ENCODE data around the gene DOCK4. TPM values are rescaled to one million over a fixed set of nuclear protein-coding genes. Genes with fewer than 3 reads are reported as not detected.

The DOCK4 gene
- total and polyA plus RNA-seq, 7 donors, result 3.0 to 28.5 (median 14.1) TPM

DNA sequence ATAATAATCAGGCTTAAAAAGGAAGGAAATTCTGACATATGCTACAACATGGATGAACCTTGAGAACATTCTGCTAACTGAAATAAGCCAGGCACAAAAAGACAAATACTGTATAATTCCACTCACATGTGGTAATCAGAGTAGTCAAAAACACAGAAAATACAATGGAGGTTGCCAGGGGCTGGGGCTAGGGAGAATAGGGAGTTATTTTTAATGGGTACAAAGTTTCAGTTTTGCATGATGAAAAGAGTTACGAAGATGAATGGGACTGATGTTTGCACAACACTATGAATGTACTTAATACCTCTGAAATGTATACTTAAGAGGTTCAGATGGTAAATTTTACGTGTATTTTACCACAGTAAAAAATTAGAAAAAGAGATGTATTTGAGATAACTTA lies 145.6 kb downstream of the DOCK4 start:
- Histone ChIP-seq H3K4me1 (peaks cover 0 to 17% (median 9%) of the 10 kb centered on the region in 4 donors), H3K27ac (no peak overlapping the region), H3K4me3 (no peak overlapping the region), H3K27me3 (no peaks in the 10 kb centered on the region), H3K36me3 (no peaks in the 10 kb centered on the region), H3K9me3 (no peaks in the 10 kb centered on the region)
- no peak for DNase-seq
- TF ChIP-seq POLR2AphosphoS5 (IDR thresholded peaks at IDR 0.05) (no peak), POLR2A (IDR thresholded peaks at IDR 0.05) (no peak), EP300 (IDR thresholded peaks at IDR 0.05) (no peak)
- TF ChIP-seq, protein P1, sequence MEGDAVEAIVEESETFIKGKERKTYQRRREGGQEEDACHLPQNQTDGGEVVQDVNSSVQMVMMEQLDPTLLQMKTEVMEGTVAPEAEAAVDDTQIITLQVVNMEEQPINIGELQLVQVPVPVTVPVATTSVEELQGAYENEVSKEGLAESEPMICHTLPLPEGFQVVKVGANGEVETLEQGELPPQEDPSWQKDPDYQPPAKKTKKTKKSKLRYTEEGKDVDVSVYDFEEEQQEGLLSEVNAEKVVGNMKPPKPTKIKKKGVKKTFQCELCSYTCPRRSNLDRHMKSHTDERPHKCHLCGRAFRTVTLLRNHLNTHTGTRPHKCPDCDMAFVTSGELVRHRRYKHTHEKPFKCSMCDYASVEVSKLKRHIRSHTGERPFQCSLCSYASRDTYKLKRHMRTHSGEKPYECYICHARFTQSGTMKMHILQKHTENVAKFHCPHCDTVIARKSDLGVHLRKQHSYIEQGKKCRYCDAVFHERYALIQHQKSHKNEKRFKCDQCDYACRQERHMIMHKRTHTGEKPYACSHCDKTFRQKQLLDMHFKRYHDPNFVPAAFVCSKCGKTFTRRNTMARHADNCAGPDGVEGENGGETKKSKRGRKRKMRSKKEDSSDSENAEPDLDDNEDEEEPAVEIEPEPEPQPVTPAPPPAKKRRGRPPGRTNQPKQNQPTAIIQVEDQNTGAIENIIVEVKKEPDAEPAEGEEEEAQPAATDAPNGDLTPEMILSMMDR (IDR thresholded peaks at IDR 0.05), result no peak
- intact Hi-C loops (cut with DNase I), result no loop called here
- 77 to 81% methylated on average over 2 of the region's 2 CpGs for WGBS, 2 donors

DNA sequence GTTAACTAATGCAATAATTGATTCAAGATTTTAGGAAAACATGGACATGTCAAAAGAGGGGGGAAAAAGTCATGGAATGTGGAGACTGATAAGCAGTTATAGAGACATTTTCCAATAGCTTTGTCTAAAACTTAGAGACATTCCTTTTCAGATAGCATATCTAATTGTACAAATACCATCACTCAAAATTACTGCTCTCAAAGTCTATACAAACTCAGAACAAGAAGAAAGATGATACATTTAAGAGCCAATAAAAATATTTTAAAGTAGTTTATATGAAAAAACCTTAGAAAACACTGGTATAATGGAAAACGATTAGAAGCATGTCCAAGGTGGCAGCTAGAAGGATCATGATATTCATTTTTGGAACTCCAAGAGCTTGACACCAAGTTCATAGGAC lies 146.5 kb downstream of the DOCK4 start:
- WGBS, 2 donors, result 84 to 94% methylated on average over 1 of the region's 1 CpG
- intact Hi-C loops (cut with DNase I), result no loop called here
- Histone ChIP-seq H3K4me1 (peaks cover 0 to 17% (median 9%) of the 10 kb centered on the region in 4 donors), H3K4me3 (no peak overlapping the region), H3K36me3 (no peaks in the 10 kb centered on the region), H3K27me3 (no peaks in the 10 kb centered on the region), H3K27ac (no peak overlapping the region), H3K9me3 (no peaks in the 10 kb centered on the region)
- TF ChIP-seq, protein P1 (IDR thresholded peaks at IDR 0.05), result no peak
- TF ChIP-seq EP300 (IDR thresholded peaks at IDR 0.05) (no peak), POLR2AphosphoS5 (IDR thresholded peaks at IDR 0.05) (no peak), POLR2A (IDR thresholded peaks at IDR 0.05) (no peak)
- DNase-seq, result no peak

DNA sequence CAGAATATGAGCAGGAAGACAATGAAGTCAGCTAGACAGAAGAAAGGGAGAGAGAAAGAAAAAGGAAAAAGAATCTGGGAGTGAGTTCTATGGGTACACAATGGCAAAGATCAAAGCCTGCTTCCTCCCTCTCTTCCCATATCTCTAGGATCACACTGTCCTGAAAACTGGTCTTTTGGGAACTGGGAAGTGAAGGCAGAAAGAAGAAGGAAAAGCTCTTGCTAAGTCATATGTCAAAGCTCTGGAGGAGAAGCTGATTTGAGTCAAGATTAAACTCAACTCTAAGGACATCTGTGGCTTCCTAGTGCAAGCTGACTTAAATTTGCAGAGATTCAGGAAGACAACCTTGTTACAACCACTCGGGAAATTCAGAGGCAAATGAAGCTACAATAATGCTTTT lies 147.5 kb downstream of the DOCK4 start:
- intact Hi-C loops (cut with DNase I), result no loop called here
- 57 to 68% methylated on average over 1 of the region's 1 CpG for WGBS, 2 donors

DNA sequence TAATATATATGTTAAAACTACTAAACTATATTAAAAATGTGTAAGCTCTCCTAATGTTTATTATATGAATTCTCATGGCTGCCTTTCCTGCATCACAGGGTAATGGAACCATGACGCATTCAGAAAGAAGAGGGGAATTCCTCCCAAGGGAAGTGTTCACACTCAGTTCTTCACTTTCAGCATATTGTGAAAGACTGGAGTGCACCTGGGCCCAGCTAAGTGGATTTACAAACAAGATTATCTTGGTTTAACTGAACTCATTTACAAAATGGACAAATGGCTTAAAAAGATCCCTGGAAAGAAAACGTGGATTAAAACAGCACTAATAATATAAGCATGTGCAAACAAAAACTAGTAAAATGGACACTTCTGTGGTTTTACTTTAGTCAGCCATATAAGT lies 149.8 kb downstream of the DOCK4 start:
- no peak overlapping the region for H3K27ac ChIP-seq
- H3K4me1 ChIP-seq, result peaks cover 0 to 20% (median 13%) of the 10 kb centered on the region in 4 donors
- WGBS, 2 donors, result 61 to 69% methylated on average over 2 of the region's 2 CpGs
- H3K27me3 ChIP-seq, result no peaks in the 10 kb centered on the region
- no peaks in the 10 kb centered on the region for H3K36me3 ChIP-seq
- no peaks in the 10 kb centered on the region for H3K9me3 ChIP-seq
- DNase-seq, result no peak
- intact Hi-C loops (cut with DNase I), result no loop called here
- no peak for TF ChIP-seq POLR2AphosphoS5 (IDR thresholded peaks at IDR 0.05)
- TF ChIP-seq, protein P1 (IDR thresholded peaks at IDR 0.05), result no peak
- TF ChIP-seq EP300 (IDR thresholded peaks at IDR 0.05), result no peak
- no peak overlapping the region for H3K4me3 ChIP-seq

More for the DNA sequence above, 147.5 kb downstream of the DOCK4 start:
- TF ChIP-seq POLR2AphosphoS5 (IDR thresholded peaks at IDR 0.05) (no peak), POLR2A (IDR thresholded peaks at IDR 0.05) (no peak), EP300 (IDR thresholded peaks at IDR 0.05) (no peak)
- TF ChIP-seq, protein P1 (IDR thresholded peaks at IDR 0.05), result no peak
- Histone ChIP-seq H3K4me1 (peaks cover 0 to 17% (median 9%) of the 10 kb centered on the region in 4 donors), H3K4me3 (no peak overlapping the region), H3K9me3 (no peaks in the 10 kb centered on the region), H3K36me3 (no peaks in the 10 kb centered on the region), H3K27me3 (no peaks in the 10 kb centered on the region), H3K27ac (no peak overlapping the region)
- no peak for DNase-seq

DNA sequence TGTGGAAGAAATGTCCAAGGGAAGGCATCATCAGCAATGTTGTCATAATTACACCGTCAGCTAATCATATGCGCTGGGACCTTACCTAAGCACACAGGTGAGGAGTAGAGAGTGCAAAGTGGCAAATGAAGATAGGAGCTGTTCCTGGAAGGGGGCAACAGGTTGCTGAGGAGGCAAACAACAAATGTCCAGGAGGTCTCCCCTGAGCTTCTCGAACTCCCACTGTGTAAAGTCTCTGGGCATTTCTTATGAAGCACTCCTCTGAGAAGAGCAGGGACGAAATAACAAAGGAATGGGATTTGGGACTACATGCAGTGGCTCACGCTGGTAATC lies 152.5 kb downstream of the DOCK4 start:
- DNase-seq, result no peak
- Histone ChIP-seq H3K9me3 (no peaks in the 10 kb centered on the region), H3K27ac (no peak overlapping the region), H3K4me1 (peaks cover 0 to 26% (median 9%) of the 10 kb centered on the region in 4 donors), H3K36me3 (no peaks in the 10 kb centered on the region), H3K27me3 (no peaks in the 10 kb centered on the region), H3K4me3 (no peak overlapping the region)
- 93 to 94% methylated on average over 5 of the region's 5 CpGs for WGBS, 2 donors
- no peak for TF ChIP-seq EP300 (IDR thresholded peaks at IDR 0.05)
- TF ChIP-seq POLR2A (IDR thresholded peaks at IDR 0.05), result no peak
- no peak for TF ChIP-seq POLR2AphosphoS5 (IDR thresholded peaks at IDR 0.05)
- TF ChIP-seq, protein P1 (IDR thresholded peaks at IDR 0.05), result no peak
- intact Hi-C loops (cut with DNase I), result no loop called here
